ENCODE data around the gene FUT4. TPM values are rescaled to one million over a fixed set of nuclear protein-coding genes. Genes with fewer than 3 reads are reported as not detected.

The FUT4 gene
- total RNA-seq, 1 donor from 2014 or later = 12.9 TPM

GRCh38 chr11:94586546-94586945 is 42.8 kb downstream of the FUT4 start:
- Mint-ChIP-seq H3K9me3 (no peaks in the 10 kb centered on the region), H3K27ac (peak overlapping the region; percentile 87), H3K4me1 (peaks cover 42% of the 10 kb centered on the region), H3K4me3 (no peak overlapping the region), H3K27me3 (ENCODE audit: low read depth) (no peaks in the 10 kb centered on the region), H3K36me3 (peaks cover 3% of the 10 kb centered on the region)
- no peak for DNase-seq (ENCODE audit: low spot score in 2 of 2, unreplicated experiment in 2 of 2)
- no peak for TF ChIP-seq CTCF (IDR thresholded peaks at IDR 0.05; ENCODE audit: unreplicated experiment)

- Mint-ChIP-seq H3K4me1 (peaks cover 42% of the 10 kb centered on the region), H3K27me3 (ENCODE audit: low read depth) (no peaks in the 10 kb centered on the region), H3K27ac (peak overlapping the region; percentile 87), H3K4me3 (no peak overlapping the region), H3K36me3 (peaks cover 3% of the 10 kb centered on the region), H3K9me3 (no peaks in the 10 kb centered on the region)
- no peak for TF ChIP-seq CTCF (IDR thresholded peaks at IDR 0.05; ENCODE audit: unreplicated experiment)
- DNase-seq (ENCODE audit: low spot score in 2 of 2, unreplicated experiment in 2 of 2) = no peak
Observed at GRCh38 chr11:94586978-94587377, 43.3 kb downstream of the FUT4 start.

GRCh38 chr11:94588366-94588942 is 44.7 kb downstream of the FUT4 start:
- H3K4me3 Mint-ChIP-seq = no peak overlapping the region
- peaks cover 44% of the 10 kb centered on the region for H3K4me1 Mint-ChIP-seq
- no peaks in the 10 kb centered on the region for H3K9me3 Mint-ChIP-seq
- no peak for DNase-seq (ENCODE audit: low spot score in 2 of 2, unreplicated experiment in 2 of 2)
- H3K36me3 Mint-ChIP-seq = peaks cover 3% of the 10 kb centered on the region
- TF ChIP-seq CTCF (IDR thresholded peaks at IDR 0.05; ENCODE audit: unreplicated experiment) = no peak
- H3K27me3 Mint-ChIP-seq (ENCODE audit: low read depth) = no peaks in the 10 kb centered on the region
- peak overlapping the region; percentile 73 for H3K27ac Mint-ChIP-seq

- Mint-ChIP-seq H3K27me3 (ENCODE audit: low read depth) (no peaks in the 10 kb centered on the region), H3K27ac (peak overlapping the region; percentile 4), H3K36me3 (peaks cover 6% of the 10 kb centered on the region), H3K4me3 (no peak overlapping the region), H3K9me3 (no peaks in the 10 kb centered on the region), H3K4me1 (peaks cover 40% of the 10 kb centered on the region)
- no peak for TF ChIP-seq CTCF (IDR thresholded peaks at IDR 0.05; ENCODE audit: unreplicated experiment)
- no peak for DNase-seq (ENCODE audit: low spot score in 2 of 2, unreplicated experiment in 2 of 2)
Observed at GRCh38 chr11:94590352-94591041, 46.8 kb downstream of the FUT4 start.

GRCh38 chr11:94593030-94593429 is 49.3 kb downstream of the FUT4 start:
- Mint-ChIP-seq H3K27ac (no peak overlapping the region), H3K4me1 (peaks cover 17% of the 10 kb centered on the region)

More at GRCh38 chr11:94593030-94593429, 49.3 kb downstream of the FUT4 start:
- TF ChIP-seq CTCF (IDR thresholded peaks at IDR 0.05; ENCODE audit: unreplicated experiment) = no peak
- H3K36me3 Mint-ChIP-seq = peaks cover 6% of the 10 kb centered on the region
- H3K4me3 Mint-ChIP-seq = no peak overlapping the region
- no peaks in the 10 kb centered on the region for H3K27me3 Mint-ChIP-seq (ENCODE audit: low read depth)
- DNase-seq (ENCODE audit: low spot score in 2 of 2, unreplicated experiment in 2 of 2) = no peak
- H3K9me3 Mint-ChIP-seq = no peaks in the 10 kb centered on the region

All from mesothelial cell of epicardium (in vitro differentiated cells).